Measurements from ENCODE around the gene SLC12A7.

SLC12A7 gene

DNA sequence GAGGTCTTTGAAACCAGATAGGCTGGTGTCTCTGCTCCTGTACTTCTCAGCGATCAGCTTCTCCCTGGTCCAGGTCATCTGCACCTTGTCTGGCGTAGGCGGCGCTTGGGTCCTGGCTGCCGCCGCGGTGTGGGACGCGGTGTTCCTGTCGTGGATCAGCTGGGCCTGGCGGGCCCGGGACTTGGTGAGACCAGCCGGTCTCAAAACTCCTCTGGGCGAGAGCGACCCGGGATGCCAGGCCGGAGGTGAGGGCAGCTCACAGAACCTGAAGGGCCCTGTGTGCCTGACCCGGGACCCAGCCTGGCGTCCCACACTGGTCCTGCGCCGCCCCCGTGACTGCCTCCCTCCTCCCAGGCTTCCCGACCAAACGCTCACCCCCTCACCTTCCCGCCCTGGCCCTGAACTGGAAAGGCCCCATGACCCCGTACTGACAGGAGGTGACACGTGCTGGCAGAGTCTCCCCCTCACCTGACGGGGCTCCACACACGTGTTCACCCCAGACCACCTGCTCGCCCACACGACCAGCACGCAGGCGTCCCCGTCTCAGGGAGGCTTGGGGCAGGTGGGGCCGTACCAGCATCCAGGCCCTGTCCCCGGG is 54.3 kb downstream of the SLC12A7 start:
- H3K4me3 ChIP-seq (ENCODE audit: low read depth, low read length): no peak overlapping the region
- DNase-seq (ENCODE audit: low read depth, low spot score): no peak
- POLR2A ChIA-PET: no interaction called here
- CTCF ChIA-PET: no interaction called here
- TF ChIP-seq, protein P1, sequence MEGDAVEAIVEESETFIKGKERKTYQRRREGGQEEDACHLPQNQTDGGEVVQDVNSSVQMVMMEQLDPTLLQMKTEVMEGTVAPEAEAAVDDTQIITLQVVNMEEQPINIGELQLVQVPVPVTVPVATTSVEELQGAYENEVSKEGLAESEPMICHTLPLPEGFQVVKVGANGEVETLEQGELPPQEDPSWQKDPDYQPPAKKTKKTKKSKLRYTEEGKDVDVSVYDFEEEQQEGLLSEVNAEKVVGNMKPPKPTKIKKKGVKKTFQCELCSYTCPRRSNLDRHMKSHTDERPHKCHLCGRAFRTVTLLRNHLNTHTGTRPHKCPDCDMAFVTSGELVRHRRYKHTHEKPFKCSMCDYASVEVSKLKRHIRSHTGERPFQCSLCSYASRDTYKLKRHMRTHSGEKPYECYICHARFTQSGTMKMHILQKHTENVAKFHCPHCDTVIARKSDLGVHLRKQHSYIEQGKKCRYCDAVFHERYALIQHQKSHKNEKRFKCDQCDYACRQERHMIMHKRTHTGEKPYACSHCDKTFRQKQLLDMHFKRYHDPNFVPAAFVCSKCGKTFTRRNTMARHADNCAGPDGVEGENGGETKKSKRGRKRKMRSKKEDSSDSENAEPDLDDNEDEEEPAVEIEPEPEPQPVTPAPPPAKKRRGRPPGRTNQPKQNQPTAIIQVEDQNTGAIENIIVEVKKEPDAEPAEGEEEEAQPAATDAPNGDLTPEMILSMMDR (IDR thresholded peaks at IDR 0.05; ENCODE audit: insufficient read depth, low read length, missing control alignments): no peak

DNA sequence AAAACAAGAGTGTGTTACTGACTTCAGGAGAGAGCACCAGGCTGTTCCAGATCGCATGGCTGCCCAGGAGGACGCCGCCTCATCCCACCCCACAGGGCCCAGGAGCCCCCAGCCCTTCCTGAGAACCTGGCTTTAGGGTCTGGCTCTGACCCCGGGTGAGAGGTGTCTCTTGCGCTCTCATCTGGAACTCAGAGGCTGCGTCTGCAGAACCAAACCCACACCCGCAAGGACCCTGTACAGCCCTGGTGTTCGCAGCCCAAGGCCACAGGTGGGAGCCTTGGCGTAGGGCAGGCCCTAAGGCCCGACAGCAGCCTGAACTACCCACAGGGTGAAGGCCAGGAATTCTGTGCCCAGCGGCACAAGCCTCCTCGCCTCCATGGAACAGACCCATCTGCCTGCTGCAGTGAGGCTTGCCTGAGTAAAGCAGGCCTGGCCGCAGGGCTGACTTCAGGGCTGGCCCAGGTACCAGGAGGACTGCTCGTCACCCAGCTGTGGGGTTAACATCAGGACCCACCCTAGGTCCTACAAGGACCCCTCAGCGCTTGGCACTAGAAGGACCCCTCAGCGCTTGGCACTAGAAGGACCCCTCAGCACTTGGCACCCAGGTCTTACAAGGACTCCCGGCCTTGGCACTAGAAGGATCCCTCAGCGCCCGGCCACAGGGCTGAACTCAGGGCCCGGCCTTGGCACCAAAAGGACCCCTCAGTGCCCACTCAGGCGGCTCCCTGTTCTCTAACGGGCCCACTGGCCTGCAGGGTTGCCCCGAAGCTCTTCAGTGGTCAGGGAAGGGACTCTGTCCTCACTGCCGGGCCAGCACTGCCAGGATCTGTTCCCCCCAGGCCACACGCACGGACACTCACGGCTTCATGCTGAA is 55.0 kb downstream of the SLC12A7 start:
- ChIA-PET CTCF (no interaction called here), POLR2A (no interaction called here)
- H3K4me3 ChIP-seq (ENCODE audit: low read depth, low read length): no peak overlapping the region
- TF ChIP-seq, protein P1 (IDR thresholded peaks at IDR 0.05; ENCODE audit: insufficient read depth, low read length, missing control alignments): no peak
- no peak for DNase-seq (ENCODE audit: low read depth, low spot score)

GRCh38 chr5:1055896-1056610 is 55.8 kb downstream of the SLC12A7 start:
- H3K4me3 ChIP-seq (ENCODE audit: low read depth, low read length): no peak overlapping the region
- TF ChIP-seq, protein P1 (IDR thresholded peaks at IDR 0.05; ENCODE audit: insufficient read depth, low read length, missing control alignments): no peak
- ChIA-PET CTCF (no interaction called here), POLR2A (no interaction called here)
- DNase-seq (ENCODE audit: low read depth, low spot score): no peak

DNA sequence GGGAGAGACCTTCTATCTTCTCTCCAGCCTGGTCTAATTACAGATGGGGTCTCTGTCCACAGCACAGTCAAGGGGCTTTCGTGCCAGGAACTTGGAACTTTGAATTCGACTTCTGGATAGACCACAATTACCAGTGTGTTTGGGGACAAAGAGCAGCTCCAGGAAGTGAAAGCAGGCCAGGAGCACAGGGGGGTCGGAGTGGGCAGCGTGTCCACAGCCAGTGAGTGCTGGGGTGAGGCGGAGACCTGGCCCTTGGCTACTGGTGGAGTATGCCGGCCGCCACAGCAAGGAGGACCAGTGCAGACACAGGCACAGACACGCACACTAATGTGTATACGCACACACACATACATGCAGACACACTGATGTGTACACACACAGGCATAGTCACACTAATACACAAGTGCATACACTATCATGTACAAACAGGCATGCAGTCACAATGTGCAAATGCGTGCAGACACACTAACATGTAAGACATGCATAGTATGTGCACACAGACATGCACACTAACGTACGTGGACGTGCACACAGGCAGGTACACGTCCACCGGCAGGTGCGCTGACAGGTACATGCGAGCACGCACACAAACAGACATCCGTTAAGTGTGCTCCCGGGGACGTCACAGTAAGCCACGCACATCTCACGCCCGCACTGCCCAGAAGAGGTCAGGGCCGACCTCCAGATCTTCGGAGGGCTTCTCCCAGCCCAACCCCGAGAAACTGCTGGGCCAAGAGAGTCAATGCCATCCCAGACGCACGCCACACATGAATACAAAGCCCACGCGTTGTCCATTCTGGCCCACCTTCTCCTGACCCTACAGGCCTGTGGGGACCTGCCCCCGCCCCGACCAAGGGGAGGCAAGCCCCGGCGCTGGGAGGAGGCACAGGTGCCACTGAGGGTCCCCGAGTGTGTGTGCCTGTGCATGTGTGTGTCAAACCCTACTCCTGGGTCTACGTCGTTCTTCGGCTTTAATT is 56.8 kb downstream of the SLC12A7 start:
- POLR2A ChIA-PET: no interaction called here
- CTCF ChIA-PET: no interaction called here

DNA sequence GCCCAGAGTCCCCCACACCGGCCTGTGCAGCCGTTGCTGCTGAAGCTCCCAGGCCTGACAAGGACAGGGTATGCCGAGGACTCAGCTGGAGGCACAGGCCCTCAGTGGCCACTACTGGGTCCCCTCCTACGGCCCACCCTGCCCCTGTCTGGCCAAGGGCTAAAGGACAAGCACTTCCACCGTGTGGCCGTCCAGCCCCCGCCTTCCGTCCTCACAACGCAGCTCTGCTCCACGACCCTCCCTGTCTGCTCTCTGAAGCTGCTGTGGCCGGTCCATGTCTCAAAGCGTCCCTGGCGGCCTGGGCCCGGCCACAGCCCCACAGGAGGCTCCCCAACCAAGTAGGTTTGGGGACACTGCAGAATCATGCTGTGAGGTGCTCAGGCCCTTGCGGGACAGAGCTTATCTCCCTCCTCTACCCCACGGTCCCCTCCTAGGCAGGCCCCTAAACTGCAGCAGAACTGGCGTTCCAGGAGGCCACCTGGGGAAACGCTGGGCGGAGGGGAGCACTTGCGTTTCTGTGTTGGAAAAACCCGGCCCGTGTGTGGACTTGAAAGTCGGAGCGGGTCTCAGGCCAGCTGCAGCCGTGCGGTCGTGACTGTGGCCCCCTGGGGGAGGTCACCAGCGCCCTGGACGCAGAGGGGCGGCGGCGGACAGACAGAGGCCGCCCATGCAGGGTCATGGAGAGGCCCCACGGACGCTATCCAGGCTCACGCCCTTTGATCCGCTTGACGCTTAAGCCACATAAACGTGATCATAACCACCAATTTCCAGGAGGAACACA is 57.7 kb downstream of the SLC12A7 start:
- TF ChIP-seq, protein P1 (IDR thresholded peaks at IDR 0.05; ENCODE audit: insufficient read depth, low read length, missing control alignments): no peak
- POLR2A ChIA-PET: no interaction called here
- no peak for DNase-seq (ENCODE audit: low read depth, low spot score)
- H3K4me3 ChIP-seq (ENCODE audit: low read depth, low read length): no peak overlapping the region
- CTCF ChIA-PET: no interaction called here

More for the DNA sequence above, 56.8 kb downstream of the SLC12A7 start:
- TF ChIP-seq, protein P1 (IDR thresholded peaks at IDR 0.05; ENCODE audit: insufficient read depth, low read length, missing control alignments): no peak
- DNase-seq (ENCODE audit: low read depth, low spot score): no peak
- H3K4me3 ChIP-seq (ENCODE audit: low read depth, low read length): no peak overlapping the region
